HEK293T (cell line): ENCODE measurements around the gene EVI5L.

ENCODE experiments used
- ARNT ChIP-seq: fragments of 450-650 bp; IDR thresholded peaks from 2 replicates; pipeline ENCODE4 v1.6.1; 2017; ENCODE audit warnings: mild to moderate bottlenecking
- BHLHE40 ChIP-seq: fragments of 450-650 bp; IDR thresholded peaks from 2 replicates; pipeline ENCODE4 v1.6.1; 2016; ENCODE audit warnings: mild to moderate bottlenecking, moderate library complexity, borderline replicate concordance
- ELF4 ChIP-seq: fragments of 450-650 bp; IDR thresholded peaks from 2 replicates; pipeline ENCODE4 v1.6.1; 2017; ENCODE audit warnings: antibody characterized with exemption
- FOXA1 ChIP-seq: fragments of 450-650 bp; IDR thresholded peaks from 2 replicates; pipeline ENCODE4 v1.6.1; 2016; ENCODE audit warnings: mild to moderate bottlenecking
- FOXM1 ChIP-seq: fragments of 450-650 bp; IDR thresholded peaks from 2 replicates; pipeline ENCODE4 v1.6.1; 2017; ENCODE audit warnings: mild to moderate bottlenecking, borderline replicate concordance
- HDGF ChIP-seq: fragments of 450-650 bp; IDR thresholded peaks from 2 replicates; pipeline ENCODE4 v1.6.1; 2017; ENCODE audit warnings: antibody characterized with exemption, borderline replicate concordance
- L3MBTL2 ChIP-seq: fragments of 450-650 bp; conservative IDR thresholded peaks from 2 replicates; pipeline ENCODE4 v1.6.1; 2016; ENCODE audit warnings: mild to moderate bottlenecking
- LEF1 ChIP-seq: fragments of 450-650 bp; IDR thresholded peaks from 2 replicates; pipeline ENCODE4 v1.6.1; 2017; ENCODE audit warnings: mild to moderate bottlenecking, borderline replicate concordance
- PKNOX1 ChIP-seq: fragments of 450-650 bp; IDR thresholded peaks from 2 replicates; pipeline ENCODE4 v1.6.1; 2016
- SP1 ChIP-seq: fragments of 450-650 bp; IDR thresholded peaks from 2 replicates; pipeline ENCODE4 v1.6.1; 2017
- SUZ12 ChIP-seq: fragments of 450-650 bp; IDR thresholded peaks from 2 replicates; pipeline ENCODE4 v1.6.1; 2016; ENCODE audit warnings: mild to moderate bottlenecking
- TARDBP ChIP-seq: fragments of 450-650 bp; IDR thresholded peaks from 2 replicates; pipeline ENCODE4 v1.6.1; 2016
- ZNF384 ChIP-seq: fragments of 450-650 bp; IDR thresholded peaks from 2 replicates; pipeline ENCODE4 v1.6.1; 2016

- no peak for TF ChIP-seq SP1
- no peak for TF ChIP-seq TARDBP
- no peak for TF ChIP-seq FOXA1
- TF ChIP-seq HDGF: no peak
- no peak for TF ChIP-seq BHLHE40
- TF ChIP-seq FOXM1: no peak
- TF ChIP-seq PKNOX1: no peak
- no peak for TF ChIP-seq ZNF384
- TF ChIP-seq LEF1: no peak
- TF ChIP-seq ARNT: no peak
- TF ChIP-seq ELF4: no peak
- no peak for TF ChIP-seq L3MBTL2
- TF ChIP-seq SUZ12: no peak
Measured at GRCh38 chr19:7830272-7830771, 304 bp downstream of the EVI5L start.
